ENCODE results near the gene RTN4RL2. TPM values are rescaled to one million over a fixed set of nuclear protein-coding genes. Genes with fewer than 3 reads are reported as not detected.

RTN4RL2 gene
- total and polyA plus RNA-seq, 10 of the 15 experiments (the other 5 are each of a cell fraction or from before 2014, with no cell fraction given), result 0.14 to 1.1 (median 0.52) TPM; not detected in 4

DNA sequence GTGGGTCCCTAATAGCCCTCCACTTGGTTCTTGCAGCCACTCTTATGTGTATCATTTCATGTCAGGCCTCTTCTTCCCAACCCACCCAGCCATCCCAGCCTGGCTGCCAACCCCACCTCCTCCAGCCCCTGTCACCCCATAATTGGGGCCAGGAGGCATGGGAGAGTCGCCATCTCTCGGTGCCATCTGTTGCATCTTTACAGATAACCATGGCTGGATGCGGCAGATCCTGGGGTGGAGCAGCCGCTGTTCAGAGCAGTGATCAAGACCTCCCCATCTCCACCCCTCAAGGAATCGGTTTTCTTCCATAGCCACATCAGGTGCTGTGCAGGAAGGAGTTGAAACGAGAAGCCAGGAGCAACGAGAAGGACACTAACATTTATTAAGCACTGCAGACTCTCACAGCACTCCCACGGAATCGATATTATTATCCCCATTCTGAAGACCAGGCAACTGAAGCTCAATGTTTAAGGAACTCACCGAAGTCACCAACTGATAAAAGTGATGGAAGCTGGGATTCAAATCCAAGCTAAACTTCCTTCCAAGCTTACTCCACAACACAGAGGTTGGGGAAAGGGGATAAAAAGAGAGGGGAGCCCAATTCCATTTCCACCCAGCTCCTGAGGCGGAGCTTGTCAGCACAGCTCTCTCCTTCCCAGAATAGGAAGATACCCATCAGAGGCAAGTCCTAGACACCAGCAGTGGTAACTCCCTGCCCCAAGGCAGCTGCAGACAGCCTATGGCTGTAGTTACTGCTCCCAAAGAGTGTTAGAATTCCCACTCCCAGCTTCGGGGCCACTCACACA is 52.5 kb downstream of the RTN4RL2 start (continued):
- TF ChIP-seq PBX3 (IDR thresholded peaks at IDR 0.05; ENCODE audit: insufficient replicate concordance, low read depth, low read length), result no peak
- no peak for TF ChIP-seq ZSCAN29 (IDR thresholded peaks at IDR 0.05)
- TF ChIP-seq ZNF622 (IDR thresholded peaks at IDR 0.05), result no peak

- no peak overlapping the region for H3K27ac ChIP-seq (ENCODE audit: control insufficient read depth, insufficient read depth)
- POLR2A ChIA-PET, result interaction anchor here (0.6 to 0.9 kb wide), 3 partner anchors 47 to 247 kb away, joined by 3 to 5 read pairs (median 3); no protein-coding TSS in a partner anchor
- FAIRE-seq, result no peak
- no peaks in the 10 kb centered on the region for H4K20me1 ChIP-seq (ENCODE audit: control insufficient read depth, insufficient read depth)
- peak overlapping the region; percentile 90; the same call in 1 of the 2 replicates for H3K4me3 ChIP-seq
- SMC1A ChIA-PET (ENCODE audit: uncharacterized antibody, unreplicated experiment), result interaction anchor here (0.8 to 5.4 kb wide), 7 partner anchors 9 to 55 kb away, joined by 3 to 47 read pairs (median 4); partner anchors contain the start of gene UBE2L6
- in situ Hi-C loops (cut with MboI), result no loop called here
- no peaks in the 10 kb centered on the region for H3K27me3 ChIP-seq (replicated peaks in 1 of 2; ENCODE audit: control insufficient read depth in 2 of 2, insufficient read depth in 2 of 2, low read length in 1 of 2)
- H3K9ac ChIP-seq (ENCODE audit: control insufficient read depth, insufficient read depth, low read length), result peak overlapping the region; percentile 2; the same call in 1 of the 2 replicates
- CTCF ChIA-PET, result interaction anchor here (0.8 to 10.6 kb wide), 8 partner anchors 13 to 287 kb away, joined by 3 to 158 read pairs (median 6); partner anchors contain the start of genes RTN4RL2 and UBE2L6
- RAD21 ChIA-PET (ENCODE audit: unreplicated experiment), result interaction anchor here (0.8 to 8.2 kb wide), 4 partner anchors 13 to 168 kb away, joined by 4 to 46 read pairs (median 6); no protein-coding TSS in a partner anchor
- 43% methylated on average over 1 of the region's 1 CpG for WGBS (ENCODE audit: insufficient coverage, insufficient replicate concordance, low lambda C conversion rate, missing lambda C conversion rate)
- no peak overlapping the region for H2AFZ ChIP-seq (ENCODE audit: control insufficient read depth, low read depth, low read length)
- no peaks in the 10 kb centered on the region for H3K36me3 ChIP-seq (ENCODE audit: control insufficient read depth in 2 of 2, insufficient read depth in 2 of 2, low read length in 1 of 2)
- no peak for ATAC-seq
- H3K4me1 ChIP-seq (ENCODE audit: control insufficient read depth, insufficient read depth, low read length), result no peaks in the 10 kb centered on the region
- H3K4me2 ChIP-seq (ENCODE audit: control insufficient read depth, insufficient read depth), result peak overlapping the region; percentile 78
- no peaks in the 10 kb centered on the region for H3K9me3 ChIP-seq (replicated peaks; ENCODE audit: control insufficient read depth, insufficient read depth, low read length)
- intact Hi-C loops (cut with micrococcal nuclease; ENCODE audit: unreplicated experiment), result no loop called here
- H3K79me2 ChIP-seq (ENCODE audit: control insufficient read depth, insufficient read depth, low read length), result peaks cover 11% of the 10 kb centered on the region
- DNase-seq (ENCODE audit: low read depth, low spot score), result no peak
- BruUV-seq (replicated peaks), result no TSS peak
- TF ChIP-seq CBFB (IDR thresholded peaks at IDR 0.05; ENCODE audit: low read depth) (no peak), ZNF274 (IDR thresholded peaks at IDR 0.05; ENCODE audit: insufficient read depth, insufficient read length) (no peak), HDAC6 (IDR thresholded peaks at IDR 0.05; ENCODE audit: unreplicated experiment) (no peak), ZNF622 (IDR thresholded peaks at IDR 0.05) (no peak), MEF2A (IDR thresholded peaks at IDR 0.05; ENCODE audit: insufficient read depth, low read depth, low read length) (no peak), MTA2 (IDR thresholded peaks at IDR 0.05; ENCODE audit: low read depth) (no peak), IKZF2 (IDR thresholded peaks at IDR 0.05) (no peak), RBBP5 (conservative IDR thresholded peaks at IDR 0.05) (no peak), IRF4 (IDR thresholded peaks at IDR 0.05; ENCODE audit: low read depth, low read length) (no peak), NR2C2 (IDR thresholded peaks at IDR 0.05; ENCODE audit: borderline replicate concordance, control insufficient read depth, insufficient read length, low read depth) (no peak), FOXM1 (IDR thresholded peaks at IDR 0.05; ENCODE audit: low read depth, low read length) (no peak), USF2 (IDR thresholded peaks at IDR 0.05; ENCODE audit: borderline replicate concordance, low read depth, low read length) (no peak), SP1 (IDR thresholded peaks at IDR 0.05; ENCODE audit: low read depth, low read length) (no peak)
- TF ChIP-seq, protein P1, sequence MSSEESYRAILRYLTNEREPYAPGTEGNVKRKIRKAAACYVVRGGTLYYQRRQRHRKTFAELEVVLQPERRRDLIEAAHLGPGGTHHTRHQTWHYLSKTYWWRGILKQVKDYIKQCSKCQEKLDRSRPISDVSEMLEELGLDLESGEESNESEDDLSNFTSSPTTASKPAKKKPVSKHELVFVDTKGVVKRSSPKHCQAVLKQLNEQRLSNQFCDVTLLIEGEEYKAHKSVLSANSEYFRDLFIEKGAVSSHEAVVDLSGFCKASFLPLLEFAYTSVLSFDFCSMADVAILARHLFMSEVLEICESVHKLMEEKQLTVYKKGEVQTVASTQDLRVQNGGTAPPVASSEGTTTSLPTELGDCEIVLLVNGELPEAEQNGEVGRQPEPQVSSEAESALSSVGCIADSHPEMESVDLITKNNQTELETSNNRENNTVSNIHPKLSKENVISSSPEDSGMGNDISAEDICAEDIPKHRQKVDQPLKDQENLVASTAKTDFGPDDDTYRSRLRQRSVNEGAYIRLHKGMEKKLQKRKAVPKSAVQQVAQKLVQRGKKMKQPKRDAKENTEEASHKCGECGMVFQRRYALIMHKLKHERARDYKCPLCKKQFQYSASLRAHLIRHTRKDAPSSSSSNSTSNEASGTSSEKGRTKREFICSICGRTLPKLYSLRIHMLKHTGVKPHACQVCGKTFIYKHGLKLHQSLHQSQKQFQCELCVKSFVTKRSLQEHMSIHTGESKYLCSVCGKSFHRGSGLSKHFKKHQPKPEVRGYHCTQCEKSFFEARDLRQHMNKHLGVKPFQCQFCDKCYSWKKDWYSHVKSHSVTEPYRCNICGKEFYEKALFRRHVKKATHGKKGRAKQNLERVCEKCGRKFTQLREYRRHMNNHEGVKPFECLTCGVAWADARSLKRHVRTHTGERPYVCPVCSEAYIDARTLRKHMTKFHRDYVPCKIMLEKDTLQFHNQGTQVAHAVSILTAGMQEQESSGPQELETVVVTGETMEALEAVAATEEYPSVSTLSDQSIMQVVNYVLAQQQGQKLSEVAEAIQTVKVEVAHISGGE (CRISPR knock-in tag; IDR thresholded peaks at IDR 0.05), result no peak
These were observed 53.1 kb downstream of the RTN4RL2 start for GRCh38 chr11:57513452-57513795.

Data from GM12878 (cell line).